GM12892 (cell line): ENCODE measurements around the gene SLC12A5.

Experiments used
- POLR2A ChIP-seq: IDR thresholded peaks from 2 replicates; pipeline ENCODE4 v1.6.1; 2011; ENCODE audit warnings: low read depth, low read length, control low read depth
- TAF1 ChIP-seq: IDR thresholded peaks from 2 replicates; pipeline ENCODE4 v1.6.1; 2011; ENCODE audit warnings: low read depth, mild to moderate bottlenecking, control low read depth, low read length, borderline replicate concordance

DNA sequence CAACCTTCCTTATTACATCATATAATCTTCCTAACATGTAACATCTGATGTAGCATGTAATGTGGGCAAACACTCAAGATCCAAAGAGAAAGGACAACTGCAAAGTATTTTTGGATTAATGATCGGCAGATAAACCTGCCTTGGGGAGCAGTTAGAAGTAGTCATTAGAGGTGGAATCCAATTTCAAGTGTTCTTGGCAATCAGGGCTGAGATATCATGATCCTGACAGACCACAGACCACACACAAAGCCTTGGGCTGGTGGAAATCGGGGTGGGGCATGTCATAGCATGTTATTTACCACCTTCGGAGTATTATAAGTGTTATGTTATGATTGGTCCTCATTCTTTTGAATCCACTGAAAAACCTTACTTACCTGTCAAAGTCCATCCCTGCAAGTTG is 44.4 kb downstream of the SLC12A5 start:
- TF ChIP-seq TAF1 (no peak), POLR2A (no peak)
